Activated CD8-positive, alpha-beta memory T cell treated with anti-CD3 and anti-CD28 coated beads, Interleukin-2, amount 50 U/mL, for 4 hours (primary cell): ENCODE results near the gene ANTKMT.

ENCODE experiments used
- DNase-seq: peaks from one replicate; pipeline ENCODE4 v3.0.0-alpha.2; 2020

Gene ANTKMT

DNA sequence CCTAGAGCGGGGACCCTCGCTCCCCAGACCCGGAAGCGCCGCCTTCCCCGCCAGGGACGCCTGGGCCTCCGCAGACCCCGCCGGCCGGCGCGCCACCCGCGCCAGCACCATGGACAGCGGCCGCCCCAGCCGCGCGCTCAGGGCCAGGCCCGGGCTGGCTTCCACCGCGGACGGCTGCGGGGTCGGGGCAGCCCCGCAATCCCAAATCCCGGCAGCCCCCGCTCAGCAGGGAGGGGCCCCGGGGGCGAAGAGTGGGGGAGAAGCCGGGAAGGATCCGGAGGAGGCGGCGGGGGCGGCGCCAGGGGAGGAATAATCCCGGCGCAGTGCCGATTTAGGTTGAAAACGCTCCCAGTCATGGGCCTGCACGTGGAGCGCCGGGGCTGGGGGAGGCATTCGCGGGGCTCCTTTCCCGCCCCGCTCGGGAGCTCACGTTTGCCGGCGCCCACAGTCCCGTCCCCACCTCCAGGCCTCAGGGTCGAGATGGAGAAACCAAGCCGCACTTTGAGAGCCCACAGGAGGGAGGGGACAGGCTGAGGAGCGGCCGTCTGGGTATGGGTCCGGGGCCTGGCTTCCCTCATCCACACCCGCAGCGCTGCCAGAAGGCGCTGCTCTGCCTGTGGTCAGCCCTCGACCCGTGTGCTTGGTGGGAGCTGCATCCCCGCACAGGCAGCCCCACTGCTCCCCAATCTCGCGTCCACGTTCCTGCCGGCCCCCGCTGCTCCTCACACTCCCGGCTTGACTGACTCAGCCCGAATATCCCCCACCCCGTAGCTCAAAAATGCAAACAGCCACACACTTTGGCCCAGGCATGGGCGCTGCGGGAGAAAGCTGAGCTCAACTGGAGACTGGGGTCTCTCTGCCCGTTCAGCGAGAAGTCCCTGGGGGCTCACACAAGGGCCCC is 20.0 kb upstream of the ANTKMT start:
- peak; percentile 60 for DNase-seq

DNA sequence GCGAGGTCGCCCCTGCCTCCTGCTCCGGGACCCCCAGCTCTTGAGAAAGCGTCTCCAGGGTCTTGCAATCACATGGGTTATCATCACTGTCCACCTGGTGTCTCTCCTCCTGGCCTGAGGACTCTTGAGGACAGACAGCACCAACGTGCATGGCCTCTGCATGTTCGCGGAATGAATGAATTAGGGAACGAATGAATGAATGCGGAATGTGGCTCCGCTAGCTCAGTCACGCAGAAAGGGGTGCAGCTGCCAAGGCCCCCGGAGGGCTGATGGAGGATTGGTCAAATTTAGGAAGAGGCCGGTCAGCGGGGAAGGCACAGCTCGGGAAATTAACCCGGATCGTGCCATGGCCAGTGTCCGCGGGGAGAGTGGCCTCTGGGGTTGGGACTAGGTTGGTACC is 18.6 kb upstream of the ANTKMT start:
- DNase-seq: no peak

DNA sequence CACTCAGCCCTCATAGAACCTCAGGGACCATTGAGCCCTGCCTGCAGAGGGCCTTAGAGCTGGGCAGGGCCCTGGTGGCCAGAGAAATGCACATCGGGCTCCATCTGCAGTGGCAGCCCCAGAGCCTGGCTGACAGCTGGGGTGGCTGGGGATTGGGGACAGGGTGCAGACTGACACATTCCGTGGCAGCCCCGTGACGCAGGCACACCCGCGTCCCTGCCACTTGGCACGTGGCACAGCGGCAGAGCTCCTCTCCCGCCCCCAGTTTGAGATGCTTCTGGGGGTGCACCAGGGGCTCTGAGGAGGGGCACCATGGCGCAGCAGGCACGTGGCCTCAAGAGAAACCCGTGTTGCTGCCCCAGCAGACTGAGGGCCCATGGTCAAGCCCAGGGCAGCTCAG is 17.5 kb upstream of the ANTKMT start:
- no peak for DNase-seq

GRCh38 chr16:704047-704446 is 16.9 kb upstream of the ANTKMT start:
- DNase-seq: no peak

- DNase-seq: no peak
These were observed 16.2 kb upstream of the ANTKMT start for GRCh38 chr16:704552-705380.

DNA sequence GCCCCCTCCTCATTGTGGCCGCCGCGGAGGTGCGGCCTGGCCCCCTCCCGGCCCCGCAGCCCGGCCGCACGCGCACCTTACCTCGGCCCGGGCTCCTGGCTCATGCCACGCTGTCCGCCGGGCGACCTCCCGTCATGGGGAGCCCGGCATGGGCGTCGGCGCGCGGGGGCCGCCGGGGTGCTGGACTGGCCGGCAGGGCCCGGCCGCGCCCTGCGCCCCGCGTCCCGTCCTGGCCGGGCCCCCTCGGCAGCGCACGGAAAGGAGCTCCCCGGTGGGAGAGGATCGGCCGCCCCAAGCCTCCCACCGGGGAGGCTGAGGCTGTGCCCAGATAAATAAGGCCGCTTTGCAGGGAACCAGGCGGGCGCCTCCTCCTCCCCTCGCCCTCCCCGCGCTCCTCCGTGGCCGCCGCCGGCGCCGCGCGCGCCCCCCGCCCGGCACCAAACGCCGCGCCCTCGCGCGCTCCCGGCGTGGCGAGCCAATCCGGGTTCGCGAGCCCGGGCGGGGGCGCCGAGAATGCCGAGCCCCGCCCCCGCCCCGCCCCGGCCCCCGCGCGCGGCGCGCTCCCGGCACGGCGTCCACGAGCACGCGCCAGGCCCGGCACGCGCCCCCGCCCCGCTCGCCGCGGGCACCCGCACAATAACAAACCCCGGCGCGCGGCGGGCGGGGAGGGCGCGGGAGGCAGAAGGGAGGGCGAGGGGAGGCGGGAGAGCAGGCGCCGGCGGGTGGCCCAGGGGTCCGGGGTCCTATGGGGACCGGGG is 15.3 kb upstream of the ANTKMT start, which contains the start of gene FBXL16:
TSS of gene FBXL16 (minus strand) at position 371 of the 758 bp plus-strand sequence. CDS start 8,396 bp downstream, outside the sequence.
- no peak for DNase-seq

- DNase-seq: no peak
These were observed 14.5 kb upstream of the ANTKMT start for GRCh38 chr16:706189-707061.

DNA sequence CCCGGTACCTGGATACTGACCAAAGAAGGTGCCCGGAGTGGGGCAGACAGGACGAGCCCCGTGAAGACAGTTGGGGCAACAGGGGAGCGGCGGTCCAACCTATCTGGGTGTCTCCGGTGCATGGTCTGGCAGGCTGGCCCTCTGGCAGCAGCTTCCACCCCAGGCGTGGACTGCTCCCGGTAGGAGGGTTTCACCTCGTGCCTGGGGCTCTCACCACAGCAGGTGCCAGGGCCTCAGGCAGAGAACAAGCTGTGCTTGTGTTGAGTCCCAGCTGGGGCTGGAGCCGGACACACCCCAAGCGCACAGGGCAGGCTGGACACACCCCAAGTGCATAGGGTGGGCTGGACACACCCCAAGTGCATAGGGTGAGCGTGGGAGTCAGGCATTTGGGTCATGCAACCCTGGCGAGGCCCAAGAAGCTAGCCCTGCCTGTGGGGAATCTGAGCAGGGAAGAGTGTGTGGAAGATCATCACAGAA is 13.8 kb upstream of the ANTKMT start:
- no peak for DNase-seq

- DNase-seq: no peak
These were observed 12.9 kb upstream of the ANTKMT start for GRCh38 chr16:708019-708418.

GRCh38 chr16:708959-709358 is 12.0 kb upstream of the ANTKMT start:
- no peak for DNase-seq

DNA sequence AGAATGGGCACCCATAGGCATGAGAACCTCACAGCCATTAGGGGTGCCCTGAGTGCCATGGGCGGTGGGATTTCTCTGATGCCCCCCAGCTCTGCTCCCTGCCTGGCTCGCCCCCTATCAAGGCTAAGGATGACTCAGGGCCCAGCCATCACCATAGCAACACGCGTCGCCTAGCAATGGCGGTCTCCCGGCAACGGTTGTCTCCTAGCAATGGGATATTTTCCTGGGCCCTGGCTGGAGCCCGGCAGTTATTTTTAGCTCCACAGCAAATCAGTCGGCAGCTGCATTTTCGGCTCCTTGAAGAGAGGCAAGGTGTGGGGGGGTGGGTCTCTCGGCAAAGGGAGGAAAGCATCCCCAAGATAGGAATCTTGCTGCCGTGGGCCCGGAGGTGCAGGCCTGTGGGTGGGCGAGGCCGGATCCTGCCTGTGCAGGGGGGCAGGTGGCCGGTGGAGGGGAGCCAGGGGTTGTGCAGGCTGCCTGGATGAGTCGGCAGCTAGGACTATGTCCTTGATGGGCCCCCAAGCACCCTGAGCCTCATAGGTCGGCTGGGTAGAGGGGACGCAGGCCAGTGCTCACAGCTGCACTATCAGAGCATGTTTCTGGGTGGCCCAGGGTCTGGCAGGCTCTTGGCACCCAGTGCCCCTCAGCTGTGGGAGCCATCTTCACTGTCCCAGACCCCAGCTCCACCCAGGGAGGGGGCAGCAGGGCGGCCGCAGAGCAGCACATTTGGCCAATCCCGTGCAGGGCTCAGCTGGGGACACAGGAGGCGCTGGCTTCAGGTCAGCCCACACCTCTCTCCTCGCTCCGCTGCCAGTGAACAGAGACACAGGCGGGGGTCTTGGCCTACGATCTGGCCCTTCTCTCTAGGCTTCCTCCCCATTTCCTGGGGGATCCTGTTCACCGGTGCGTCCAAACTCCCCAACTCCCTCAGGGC is 11.1 kb upstream of the ANTKMT start:
- no peak for DNase-seq

GRCh38 chr16:710500-711075 is 10.4 kb upstream of the ANTKMT start:
- no peak for DNase-seq

DNA sequence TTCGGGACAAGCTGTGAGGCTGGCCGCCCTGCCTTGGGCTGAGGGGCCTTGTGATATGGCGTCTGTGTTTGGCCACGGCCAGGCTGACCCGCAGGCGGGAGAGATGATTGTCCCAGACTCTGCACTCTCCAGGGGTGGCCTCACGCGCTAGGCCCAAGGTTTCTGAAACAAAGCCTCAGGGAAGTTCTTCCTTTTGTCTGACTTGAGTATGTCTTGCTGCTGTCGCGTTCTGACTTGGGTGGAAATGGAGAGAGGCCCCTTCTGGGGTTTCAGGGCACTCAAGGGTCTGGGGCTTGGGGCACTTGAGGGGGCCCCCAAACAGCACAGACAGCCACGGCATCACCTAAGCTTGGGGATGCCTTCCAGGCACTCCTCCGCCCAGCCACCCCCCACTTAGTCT is 9.9 kb upstream of the ANTKMT start:
- DNase-seq: no peak

DNA sequence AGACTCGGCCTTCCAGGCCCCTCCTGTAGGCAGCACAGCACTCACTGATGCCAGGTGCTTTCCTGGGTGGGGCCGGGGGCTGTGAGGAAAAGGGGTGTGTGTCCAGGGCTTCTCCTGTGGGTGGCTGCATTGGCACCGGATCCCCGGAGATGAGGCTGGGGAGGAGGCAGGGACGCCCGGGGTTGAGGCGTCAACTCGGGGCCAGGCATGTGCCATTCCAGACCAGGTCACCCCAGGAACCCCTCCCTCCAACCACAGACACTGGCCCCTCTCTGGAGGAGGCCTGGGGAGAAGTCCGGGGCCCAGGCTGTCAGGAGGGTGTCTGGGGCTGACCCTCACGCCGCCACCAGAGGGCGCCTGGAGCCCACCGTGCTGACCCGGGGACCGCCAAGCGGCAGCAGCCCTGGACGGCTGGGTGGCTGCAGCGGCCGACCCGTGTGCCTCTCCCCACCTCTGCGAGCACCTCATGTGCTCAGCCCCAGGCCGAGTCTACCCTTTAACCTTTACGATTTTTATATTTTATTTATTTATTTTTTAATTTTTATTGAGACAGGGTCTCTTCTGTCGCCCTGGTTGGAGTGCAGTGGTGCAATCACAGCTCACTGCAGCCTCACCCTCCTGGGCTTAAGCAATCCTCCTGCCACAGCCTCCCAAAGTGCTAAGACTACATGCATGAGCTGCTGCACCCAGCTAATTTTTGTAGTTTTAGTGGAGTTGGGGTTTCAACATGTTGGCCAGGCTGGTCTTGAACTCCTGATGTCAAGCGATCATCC is 9.2 kb upstream of the ANTKMT start:
- peak; percentile 86 for DNase-seq

DNA sequence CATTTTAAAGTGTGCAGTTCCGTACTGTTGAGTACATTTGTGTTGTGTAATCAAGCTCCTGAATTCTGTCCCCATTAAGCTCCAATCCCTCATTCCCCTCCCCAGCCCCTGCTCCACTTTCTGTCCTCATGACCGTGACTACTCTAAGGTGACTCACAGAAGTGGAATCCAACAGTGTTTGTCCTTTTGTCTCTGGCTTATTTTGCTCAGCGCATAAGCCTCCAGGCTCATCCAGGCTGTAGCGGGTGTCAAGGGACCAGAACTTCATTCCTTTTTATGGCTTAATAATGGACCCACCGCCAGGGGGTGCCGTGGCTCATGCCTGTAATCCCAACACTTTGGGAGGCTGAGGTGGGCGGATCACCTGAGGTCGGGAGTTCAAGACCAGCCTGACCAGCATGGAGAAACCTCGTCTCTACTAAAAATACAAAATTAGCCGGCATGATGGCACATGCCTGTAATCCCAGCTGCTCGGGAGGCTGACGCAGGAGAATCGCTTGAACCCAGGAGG is 8.2 kb upstream of the ANTKMT start:
- DNase-seq: peak; percentile 53

DNA sequence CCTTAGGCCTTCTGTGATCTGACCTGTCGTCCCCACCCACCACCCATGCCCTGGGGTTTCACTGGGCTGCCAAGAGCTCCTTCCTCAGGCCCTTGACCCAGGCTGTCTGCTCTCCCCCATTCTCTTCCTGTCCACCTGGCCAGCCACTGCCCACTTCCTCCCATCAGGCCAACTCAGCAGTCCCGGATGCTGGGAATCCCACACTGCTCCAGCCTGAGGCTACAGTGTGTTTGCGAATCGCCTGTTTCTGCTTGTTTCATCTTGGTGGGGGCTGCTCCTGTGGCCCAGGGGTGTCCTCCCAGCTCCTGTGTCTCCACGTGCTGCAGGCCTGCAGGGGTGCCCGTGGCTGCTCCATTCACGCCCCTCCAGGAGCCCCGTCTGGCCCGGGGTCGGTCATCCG is 6.9 kb upstream of the ANTKMT start:
- DNase-seq: no peak

- peak; percentile 92 for DNase-seq
These were observed 6.1 kb upstream of the ANTKMT start, which contains the start of gene METRN for GRCh38 chr16:714558-715476. Gene METRN, plus strand, starts transcription at chr16:715118. Its CDS starts 172 bp downstream, at chr16:715290.
